KOPT-K1 (cell line): ENCODE measurements around the gene CABCOCO1.

Experiments used
- H3K27ac ChIP-seq: fragments of 200-600 bp; sonication (generic); 2 replicates; pipeline ENCODE4 v1.5.1; 2016; ENCODE audit warnings: antibody characterized with exemption, mild to moderate bottlenecking, low read depth, low read length; ENCODE audit not compliant: poor library complexity, severe bottlenecking
- H3K36me3 ChIP-seq: fragments of 200-600 bp; sonication (generic); 2 replicates; pipeline ENCODE4 v1.5.1; 2017; ENCODE audit warnings: antibody characterized with exemption, mild to moderate bottlenecking, low read length, moderate library complexity; ENCODE audit not compliant: insufficient read depth
- H3K9me3 ChIP-seq: fragments of 200-600 bp; sonication (generic); 2 replicates; pipeline ENCODE4 v1.5.1; 2017; ENCODE audit warnings: antibody characterized with exemption, low read length, mild to moderate bottlenecking; ENCODE audit not compliant: insufficient read depth, poor library complexity, severe bottlenecking

Gene CABCOCO1

GRCh38 chr10:61792097-61792716 lies 129.5 kb downstream of the CABCOCO1 start:
- Histone ChIP-seq H3K9me3 (no peaks in the 10 kb centered on the region), H3K36me3 (no peaks in the 10 kb centered on the region), H3K27ac (no peak overlapping the region)

DNA sequence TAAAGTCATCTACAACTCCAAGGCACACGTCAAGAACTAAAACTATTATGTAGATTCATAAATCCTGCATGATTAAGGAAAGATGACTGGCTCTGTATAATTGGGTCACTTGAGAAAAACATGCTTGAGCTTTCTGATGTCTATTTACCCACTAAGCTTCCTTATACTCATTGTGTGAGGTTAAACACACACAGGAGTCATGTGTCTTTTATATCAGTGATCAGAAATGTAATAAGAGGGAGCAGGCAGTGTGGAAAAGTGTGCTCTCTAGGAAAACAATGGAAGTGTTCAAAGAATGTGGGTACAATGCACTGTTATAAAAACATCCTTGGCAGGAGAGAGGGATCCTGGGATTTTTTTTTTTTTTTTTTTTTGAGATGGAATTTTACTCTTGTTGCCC lies 130.2 kb downstream of the CABCOCO1 start:
- Histone ChIP-seq H3K9me3 (no peaks in the 10 kb centered on the region), H3K27ac (no peak overlapping the region), H3K36me3 (no peaks in the 10 kb centered on the region)

DNA sequence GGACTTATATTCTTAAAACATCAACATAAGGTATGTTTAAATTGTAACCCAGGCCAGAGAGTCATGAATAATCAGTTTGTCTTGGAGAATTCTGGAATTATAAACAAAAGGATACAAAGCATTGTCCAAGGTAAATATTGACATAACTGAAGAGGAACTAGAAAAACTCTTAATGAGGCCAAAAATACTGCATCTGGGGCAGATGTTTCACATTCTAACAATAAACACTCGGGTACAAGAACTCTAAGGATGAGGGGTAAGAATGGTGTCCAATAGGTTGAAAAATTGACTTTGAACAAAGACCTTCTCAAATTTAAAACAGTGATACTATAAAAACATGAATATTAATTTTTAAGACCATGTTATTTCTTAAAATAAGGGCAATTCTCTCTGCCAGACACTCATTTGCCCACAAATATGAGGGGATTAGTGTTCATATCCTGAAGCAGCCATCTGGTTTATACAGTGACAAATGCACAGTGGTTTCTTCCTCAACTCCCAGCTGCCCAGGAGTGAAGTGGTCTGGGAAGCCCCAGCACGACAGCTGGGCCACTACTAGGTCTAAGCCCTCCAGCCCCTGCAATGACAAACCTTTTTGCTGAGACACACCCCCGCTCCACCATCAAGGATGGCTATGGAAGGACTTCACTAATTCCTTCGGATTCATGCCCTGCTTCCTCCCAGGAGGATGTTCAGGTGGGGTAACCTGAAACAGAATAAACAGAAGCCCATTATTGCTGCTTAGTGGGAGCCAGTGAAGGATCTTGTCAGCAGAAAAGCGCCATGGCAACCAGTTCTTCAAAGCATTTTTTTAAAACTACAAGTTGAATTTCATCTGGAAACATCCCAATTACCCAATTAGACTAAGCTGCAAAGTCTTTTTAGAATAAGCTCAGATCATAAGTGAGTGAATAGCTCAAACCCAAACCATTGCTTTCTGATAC lies 131.3 kb downstream of the CABCOCO1 start:
- Histone ChIP-seq H3K36me3 (no peaks in the 10 kb centered on the region), H3K9me3 (no peaks in the 10 kb centered on the region), H3K27ac (no peak overlapping the region)

DNA sequence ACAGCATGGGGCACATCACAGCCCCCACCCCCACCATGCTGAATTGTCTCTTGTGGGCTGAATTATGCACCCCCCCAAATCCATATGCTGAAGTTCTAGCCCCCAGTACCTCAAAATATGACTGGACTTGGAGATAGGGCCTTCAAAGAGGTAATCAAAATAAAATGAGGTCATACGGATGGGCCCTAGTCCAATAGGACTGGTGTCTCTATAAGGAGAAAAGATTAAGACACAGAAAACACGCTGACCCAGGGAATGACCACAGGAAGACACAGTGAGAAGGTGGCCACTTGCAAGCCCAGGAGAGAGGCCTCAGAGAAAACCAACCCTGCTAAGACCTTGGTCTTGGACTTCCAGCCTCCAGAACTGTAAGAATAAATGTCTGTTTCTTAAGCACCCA lies 132.4 kb downstream of the CABCOCO1 start:
- Histone ChIP-seq H3K27ac (no peak overlapping the region), H3K9me3 (no peaks in the 10 kb centered on the region), H3K36me3 (no peaks in the 10 kb centered on the region)

DNA sequence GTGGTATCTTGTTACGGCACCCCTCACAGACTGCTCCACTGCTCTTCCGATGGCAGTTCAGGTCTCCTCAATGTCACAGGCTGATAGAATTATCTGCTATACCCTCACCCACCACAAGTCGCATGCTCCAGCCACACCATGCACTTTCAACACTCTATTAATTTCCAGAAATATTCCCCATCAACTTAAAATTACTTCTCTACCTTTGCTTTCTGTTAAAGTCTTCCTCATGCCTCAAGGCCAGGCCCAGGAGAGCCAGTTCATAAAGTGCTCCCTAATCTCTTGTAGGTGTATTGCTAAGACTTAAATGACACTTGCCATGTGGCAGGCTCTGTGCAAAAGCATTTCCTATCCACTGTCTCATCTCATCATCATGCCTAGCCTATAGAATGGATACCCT lies 132.8 kb downstream of the CABCOCO1 start:
- no peaks in the 10 kb centered on the region for H3K9me3 ChIP-seq
- no peaks in the 10 kb centered on the region for H3K36me3 ChIP-seq
- H3K27ac ChIP-seq: no peak overlapping the region

DNA sequence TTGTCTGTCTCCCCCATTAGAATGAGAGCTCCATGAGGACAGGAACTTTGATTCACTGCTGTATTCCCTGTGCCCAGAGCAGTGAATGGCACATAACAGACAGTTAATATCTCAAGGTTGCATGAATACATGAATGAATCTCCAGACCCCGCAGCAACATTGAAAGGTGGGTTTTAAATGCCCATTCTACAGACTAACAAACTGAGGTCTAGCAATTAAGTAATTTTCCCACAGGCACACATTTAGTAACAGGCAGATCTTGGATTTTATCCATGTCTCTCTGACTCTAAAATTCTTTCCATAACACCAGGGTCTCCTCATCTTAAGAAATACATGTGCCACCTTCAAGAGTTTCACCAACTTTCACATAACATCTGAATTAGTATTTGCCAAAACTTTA lies 134.1 kb downstream of the CABCOCO1 start:
- Histone ChIP-seq H3K9me3 (no peaks in the 10 kb centered on the region), H3K27ac (no peak overlapping the region), H3K36me3 (no peaks in the 10 kb centered on the region)

DNA sequence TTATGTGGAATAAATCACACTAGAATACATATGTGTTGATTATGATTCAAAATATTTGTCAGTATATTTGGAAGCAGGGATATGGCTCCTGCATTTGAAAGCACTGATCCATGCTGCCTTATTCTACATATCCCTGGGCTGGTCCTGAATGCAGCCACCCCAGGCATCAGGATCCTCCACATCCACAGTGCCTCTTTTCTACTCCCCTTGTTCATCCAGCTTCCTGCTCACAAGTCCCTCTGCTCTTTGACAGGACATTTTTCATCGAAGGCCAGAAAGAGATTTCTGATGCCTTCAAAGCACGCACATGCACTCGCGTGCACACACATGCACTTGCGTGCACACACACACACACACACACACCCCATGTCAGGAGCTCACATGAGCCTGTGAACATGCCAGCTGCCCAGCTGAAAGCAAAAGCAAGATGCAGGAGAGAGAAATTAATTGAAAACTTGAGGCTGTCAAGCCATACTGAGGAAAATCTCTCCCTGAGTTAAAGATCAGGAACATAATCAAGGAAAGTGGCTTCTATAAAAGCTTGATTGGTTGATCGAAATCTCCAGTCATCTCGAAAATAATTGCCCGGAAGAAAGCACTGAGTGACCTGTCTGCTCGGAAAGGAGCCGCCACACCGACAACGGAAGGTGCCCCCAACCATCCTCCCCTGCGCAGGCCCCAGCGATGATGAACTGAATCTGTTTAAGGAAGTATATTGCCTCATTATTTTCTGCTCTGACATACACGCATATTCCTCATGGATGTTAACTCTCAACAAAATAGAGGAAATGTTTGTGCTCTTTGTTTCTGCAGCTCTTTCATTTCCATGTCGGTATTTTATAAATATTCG lies 134.8 kb downstream of the CABCOCO1 start:
- H3K27ac ChIP-seq: no peak overlapping the region
- H3K9me3 ChIP-seq: no peaks in the 10 kb centered on the region
- H3K36me3 ChIP-seq: no peaks in the 10 kb centered on the region

DNA sequence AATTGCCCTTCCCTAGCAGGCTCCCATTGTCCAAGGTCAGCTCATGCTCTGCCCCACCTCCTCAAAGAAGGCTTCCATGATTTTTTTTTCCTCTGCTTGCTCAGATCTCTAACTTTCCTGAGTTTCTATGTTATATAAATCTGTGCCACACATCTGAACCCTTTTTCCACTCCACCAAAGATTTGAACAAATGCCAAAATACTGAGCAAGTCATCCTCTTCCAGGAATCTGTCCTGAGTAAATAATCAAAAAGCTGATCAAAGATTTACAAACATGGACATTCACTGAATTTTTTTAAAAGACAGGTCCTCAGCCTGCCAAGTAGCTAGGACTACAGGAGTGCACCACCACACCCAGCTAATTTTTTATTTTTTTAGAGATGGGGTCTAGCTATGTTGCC lies 136.0 kb downstream of the CABCOCO1 start:
- Histone ChIP-seq H3K27ac (no peak overlapping the region), H3K36me3 (no peaks in the 10 kb centered on the region), H3K9me3 (no peaks in the 10 kb centered on the region)

- Histone ChIP-seq H3K27ac (no peak overlapping the region), H3K36me3 (no peaks in the 10 kb centered on the region), H3K9me3 (no peaks in the 10 kb centered on the region)
These were observed 138.8 kb downstream of the CABCOCO1 start for GRCh38 chr10:61801484-61801883.

DNA sequence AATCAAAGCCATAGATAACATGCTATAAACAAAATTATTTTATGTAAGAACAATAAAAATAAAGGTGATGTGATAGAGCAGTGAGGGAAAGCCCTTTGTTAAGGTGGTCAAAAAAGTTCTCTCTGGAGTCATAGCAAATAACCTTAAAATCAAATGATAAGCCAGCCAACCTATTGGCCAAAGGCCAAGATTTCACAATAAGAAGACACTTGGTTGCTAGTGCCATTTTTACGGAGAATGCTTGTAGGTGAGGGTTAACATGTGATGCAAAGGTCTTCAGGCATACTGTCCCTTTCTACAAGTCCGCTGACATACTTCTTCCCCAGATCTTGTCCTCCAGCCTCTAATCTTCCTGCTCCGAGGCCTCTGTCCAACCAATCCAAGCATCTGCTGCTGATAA lies 140.5 kb downstream of the CABCOCO1 start:
- Histone ChIP-seq H3K27ac (no peak overlapping the region), H3K9me3 (no peaks in the 10 kb centered on the region), H3K36me3 (no peaks in the 10 kb centered on the region)

DNA sequence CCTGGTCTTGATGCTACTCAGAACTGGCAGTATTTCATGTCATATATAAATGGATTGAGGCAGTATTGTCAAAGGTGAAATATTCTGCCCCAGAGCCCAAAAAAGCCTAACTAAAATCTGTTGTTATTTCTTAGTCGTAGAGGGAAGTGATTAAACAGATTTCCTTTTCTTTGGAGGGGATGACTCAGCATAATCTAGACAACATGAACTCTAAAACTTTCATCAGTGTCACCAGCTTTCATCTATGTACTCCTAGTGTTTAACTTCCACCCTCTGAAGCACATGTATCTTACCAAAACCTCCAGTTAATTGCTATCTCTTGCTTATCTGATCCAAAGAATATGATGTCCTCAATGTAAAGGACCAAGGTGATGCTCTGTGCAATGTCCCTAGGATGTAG lies 141.7 kb downstream of the CABCOCO1 start:
- no peak overlapping the region for H3K27ac ChIP-seq
- H3K36me3 ChIP-seq: no peaks in the 10 kb centered on the region
- no peaks in the 10 kb centered on the region for H3K9me3 ChIP-seq

GRCh38 chr10:61805091-61805490 lies 142.4 kb downstream of the CABCOCO1 start:
- H3K36me3 ChIP-seq: no peaks in the 10 kb centered on the region
- no peaks in the 10 kb centered on the region for H3K9me3 ChIP-seq
- H3K27ac ChIP-seq: no peak overlapping the region

DNA sequence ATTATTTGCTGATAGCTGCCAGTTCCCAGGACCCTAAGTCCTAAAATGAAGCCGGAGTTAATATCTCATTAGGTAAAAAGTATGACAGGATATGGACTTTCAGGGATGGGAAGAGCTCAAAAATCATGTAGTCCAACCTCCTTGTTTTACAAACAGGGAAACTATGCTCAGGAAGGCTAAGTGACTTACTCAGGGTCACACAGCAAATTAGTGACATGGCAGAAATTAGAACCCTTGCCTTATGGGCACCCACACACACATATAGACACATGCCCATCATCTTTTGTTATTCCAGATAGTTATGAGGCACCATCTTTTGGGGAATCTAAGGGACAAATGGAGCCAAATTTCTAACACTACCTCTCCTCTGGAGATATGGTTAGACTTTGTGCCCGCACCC lies 147.5 kb downstream of the CABCOCO1 start:
- H3K36me3 ChIP-seq: no peaks in the 10 kb centered on the region
- no peak overlapping the region for H3K27ac ChIP-seq
- H3K9me3 ChIP-seq: no peaks in the 10 kb centered on the region

DNA sequence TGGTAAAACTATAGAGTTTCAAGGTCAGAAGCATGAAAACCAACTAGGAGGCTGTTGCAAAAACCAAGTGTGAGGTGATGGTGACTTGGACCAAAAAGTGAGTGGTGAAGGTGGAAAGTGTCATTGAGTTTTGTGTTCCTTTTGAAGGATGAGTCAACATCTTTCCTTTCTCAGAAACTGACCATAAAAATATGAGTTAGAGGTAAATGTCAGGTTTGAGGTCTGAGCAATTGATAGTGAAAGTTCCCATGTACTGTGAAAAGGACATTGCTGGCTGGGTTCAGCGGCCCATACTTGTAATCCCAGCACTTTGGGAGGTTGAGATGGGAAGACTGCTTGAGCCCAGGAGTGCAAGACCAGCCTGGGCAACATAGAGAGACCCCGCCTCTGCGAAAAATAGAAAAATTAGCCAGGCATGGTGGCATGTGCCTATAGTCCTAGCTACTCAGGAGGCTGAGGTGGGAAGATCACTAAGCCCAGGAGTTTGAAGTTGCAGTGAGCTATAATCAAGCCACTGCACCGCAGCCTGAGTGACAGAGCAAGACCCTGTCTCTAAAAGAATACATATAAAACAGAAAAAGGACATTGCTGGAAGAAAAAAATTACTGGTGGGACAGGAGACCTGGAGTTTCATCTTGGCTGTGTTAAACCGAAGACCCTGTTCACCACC lies 149.5 kb downstream of the CABCOCO1 start:
- no peak overlapping the region for H3K27ac ChIP-seq
- H3K36me3 ChIP-seq: no peaks in the 10 kb centered on the region

DNA sequence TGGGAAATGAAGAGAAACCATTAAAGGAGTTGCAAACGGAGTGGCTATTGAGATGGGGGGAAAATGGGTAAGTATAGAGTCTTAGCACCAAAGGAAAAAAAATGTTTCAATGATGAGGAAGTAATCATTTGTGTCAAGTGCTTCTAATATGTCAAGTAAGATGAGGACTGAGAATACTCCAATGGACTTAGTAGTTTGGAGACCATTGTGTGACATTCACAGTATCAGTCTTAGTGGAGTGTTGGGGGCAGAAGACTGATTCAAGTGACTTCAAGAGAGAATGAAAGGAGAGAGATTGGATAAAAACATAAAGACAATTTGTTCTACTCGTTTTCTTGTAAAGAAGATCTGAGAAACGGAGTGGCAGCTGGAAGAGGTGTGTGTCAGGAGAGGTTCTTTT lies 150.2 kb downstream of the CABCOCO1 start:
- Histone ChIP-seq H3K27ac (no peak overlapping the region), H3K36me3 (no peaks in the 10 kb centered on the region), H3K9me3 (no peaks in the 10 kb centered on the region)

More for the DNA sequence above, 149.5 kb downstream of the CABCOCO1 start:
- H3K9me3 ChIP-seq: no peaks in the 10 kb centered on the region
